HUES48 (cell line): Measurements from ENCODE around the gene ITPRIP.

ENCODE experiments used
- H3K27ac ChIP-seq: one replicate; pipeline ENCODE4 v1.7.0; 2013; ENCODE audit warnings: low read depth, low read length, inconsistent platforms
- H3K27me3 ChIP-seq: 2 replicates; pipeline ENCODE4 v1.6.1; 2013; ENCODE audit warnings: mild to moderate bottlenecking, low read length; ENCODE audit not compliant: control insufficient read depth, insufficient read depth
- H3K36me3 ChIP-seq: 2 replicates; pipeline ENCODE4 v1.6.1; 2013; ENCODE audit warnings: low read length; ENCODE audit not compliant: control insufficient read depth, insufficient read depth
- H3K4me1 ChIP-seq: 2 replicates; pipeline ENCODE4 v1.6.1; 2013; ENCODE audit warnings: mild to moderate bottlenecking, low read length; ENCODE audit not compliant: control insufficient read depth, insufficient read depth
- H3K4me3 ChIP-seq: 2 replicates; pipeline ENCODE4 v1.5.1; 2013; ENCODE audit warnings: mild to moderate bottlenecking, low read depth, low read length
- H3K9ac ChIP-seq: 2 replicates; pipeline ENCODE4 v1.6.1; 2013; ENCODE audit warnings: mild to moderate bottlenecking, low read depth, low read length, moderate library complexity
- H3K9me3 ChIP-seq: 2 replicates; pipeline ENCODE4 v1.6.1; 2013; ENCODE audit warnings: low read length; ENCODE audit not compliant: control insufficient read depth, insufficient read depth

Gene ITPRIP

GRCh38 chr10:104274762-104275721 lies 63.2 kb downstream of the ITPRIP start:
- H3K27ac ChIP-seq, result no peak overlapping the region
- no peaks in the 10 kb centered on the region for H3K4me1 ChIP-seq
- no peaks in the 10 kb centered on the region for H3K9me3 ChIP-seq
- no peaks in the 10 kb centered on the region for H3K36me3 ChIP-seq
- peak overlapping the region; percentile 36; the same call in 1 of the 2 replicates for H3K9ac ChIP-seq
- H3K27me3 ChIP-seq, result peaks cover 11% of the 10 kb centered on the region
- peak overlapping the region; percentile 57 for H3K4me3 ChIP-seq

GRCh38 chr10:104273899-104274575 lies 64.2 kb downstream of the ITPRIP start:
- H3K36me3 ChIP-seq, result no peaks in the 10 kb centered on the region
- H3K27ac ChIP-seq, result no peak overlapping the region
- H3K4me1 ChIP-seq, result no peaks in the 10 kb centered on the region
- no peak overlapping the region for H3K9ac ChIP-seq
- H3K27me3 ChIP-seq, result peaks cover 11% of the 10 kb centered on the region
- H3K4me3 ChIP-seq, result peak overlapping the region; percentile 57; the same call in 1 of the 2 replicates
- H3K9me3 ChIP-seq, result no peaks in the 10 kb centered on the region

- H3K4me1 ChIP-seq, result no peaks in the 10 kb centered on the region
- no peak overlapping the region for H3K9ac ChIP-seq
- H3K27ac ChIP-seq, result no peak overlapping the region
- no peaks in the 10 kb centered on the region for H3K9me3 ChIP-seq
- H3K36me3 ChIP-seq, result no peaks in the 10 kb centered on the region
- no peak overlapping the region for H3K4me3 ChIP-seq
- H3K27me3 ChIP-seq, result peaks cover 11% of the 10 kb centered on the region
These were observed 65.0 kb downstream of the ITPRIP start for GRCh38 chr10:104273286-104273685.

GRCh38 chr10:104268713-104269645 lies 69.3 kb downstream of the ITPRIP start, which contains the start of gene GSTO2:
Gene GSTO2 (plus strand): TSS chr10:104269184. CDS start chr10:104274916, 5,732 bp downstream.
- Histone ChIP-seq H3K9ac (peak within 1 kb of the TSS; percentile 96), H3K27ac (peak within 1 kb of the TSS; percentile 85), H3K4me3 (peak within 1 kb of the TSS; percentile 93)

GRCh38 chr10:104268405-104268712 lies 69.9 kb downstream of the ITPRIP start:
- peaks cover 39% of the 10 kb centered on the region for H3K36me3 ChIP-seq

More at GRCh38 chr10:104268713-104269645, 69.3 kb downstream of the ITPRIP start, which contains the start of gene GSTO2:
- Histone ChIP-seq H3K27me3 (no peaks in the 10 kb centered on the region; the same call in 1 of the 2 replicates), H3K4me1 (peaks cover 5% of the 10 kb centered on the region), H3K9me3 (no peaks in the 10 kb centered on the region), H3K36me3 (peaks cover 34% of the 10 kb centered on the region)

GRCh38 chr10:104267721-104268404 lies 70.4 kb downstream of the ITPRIP start:
- Histone ChIP-seq H3K4me1 (peaks cover 5% of the 10 kb centered on the region), H3K27me3 (no peaks in the 10 kb centered on the region), H3K9me3 (no peaks in the 10 kb centered on the region), H3K27ac (peak overlapping the region; percentile 85), H3K4me3 (peak overlapping the region; percentile 93), H3K36me3 (peaks cover 44% of the 10 kb centered on the region), H3K9ac (peak overlapping the region; percentile 96)

More at GRCh38 chr10:104268405-104268712, 69.9 kb downstream of the ITPRIP start:
- Histone ChIP-seq H3K27me3 (no peaks in the 10 kb centered on the region; the same call in 1 of the 2 replicates), H3K4me3 (peak overlapping the region; percentile 93), H3K9ac (peak overlapping the region; percentile 96), H3K4me1 (peaks cover 5% of the 10 kb centered on the region), H3K9me3 (no peaks in the 10 kb centered on the region), H3K27ac (peak overlapping the region; percentile 85)

GRCh38 chr10:104264783-104265182 lies 73.5 kb downstream of the ITPRIP start:
- Histone ChIP-seq H3K27ac (no peak overlapping the region), H3K9me3 (no peaks in the 10 kb centered on the region), H3K9ac (no peak overlapping the region), H3K4me1 (peaks cover 5% of the 10 kb centered on the region), H3K36me3 (peaks cover 73% of the 10 kb centered on the region), H3K4me3 (no peak overlapping the region), H3K27me3 (no peaks in the 10 kb centered on the region)

- Histone ChIP-seq H3K36me3 (peaks cover 89% of the 10 kb centered on the region), H3K27me3 (no peaks in the 10 kb centered on the region), H3K9me3 (no peaks in the 10 kb centered on the region), H3K9ac (no peak overlapping the region), H3K4me3 (no peak overlapping the region), H3K27ac (no peak overlapping the region), H3K4me1 (no peaks in the 10 kb centered on the region; the same call in 1 of the 2 replicates)
These were observed 76.2 kb downstream of the ITPRIP start for GRCh38 chr10:104262055-104262454.

GRCh38 chr10:104260775-104261115 lies 77.5 kb downstream of the ITPRIP start:
- Histone ChIP-seq H3K27ac (peak overlapping the region; percentile 70), H3K4me1 (peaks cover 11% of the 10 kb centered on the region), H3K9me3 (no peaks in the 10 kb centered on the region), H3K4me3 (no peak overlapping the region), H3K36me3 (peaks cover 77% of the 10 kb centered on the region), H3K9ac (no peak overlapping the region), H3K27me3 (no peaks in the 10 kb centered on the region)
